ENCODE measurements around the gene TTLL7. TPM values are rescaled to one million over a fixed set of nuclear protein-coding genes. Genes with fewer than 3 reads are reported as not detected.

The TTLL7 gene
- total and polyA plus RNA-seq, 5 donors, result 7.4 to 27.9 (median 23.8) TPM

DNA sequence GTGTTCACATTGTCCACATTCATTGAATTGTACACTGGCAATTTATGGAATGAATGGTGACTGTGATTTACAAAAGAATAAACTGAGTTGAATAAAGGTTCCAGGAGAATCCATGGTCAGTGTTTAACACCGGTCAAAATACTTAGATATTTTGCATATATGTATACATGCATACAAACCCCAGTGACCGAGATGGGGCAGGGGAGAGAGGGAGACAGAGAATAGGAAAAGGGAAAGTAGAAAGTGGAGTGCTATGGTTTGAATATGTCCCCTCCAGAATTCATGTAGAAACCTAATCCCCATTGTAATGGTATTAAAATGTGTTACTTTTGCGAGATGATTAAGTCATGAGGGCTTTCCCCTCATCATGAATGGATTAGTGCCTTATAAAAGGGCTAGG is 154.4 kb downstream of the TTLL7 start:
- WGBS, result 92% methylated on average over 3 of the region's 3 CpGs
- ATAC-seq (no peak), DNase-seq (no peak)
- no peak overlapping the region for H3K27ac ChIP-seq (ENCODE audit: low read length)
- H3K9me3 ChIP-seq (ENCODE audit: control insufficient read depth, low read length), result no peaks in the 10 kb centered on the region
- intact Hi-C loops (cut with DNase I), result loop anchor here in 1 of 4 donors (10.0 kb wide), 1 partner anchor 200 kb away; no protein-coding TSS in a partner anchor
- no peaks in the 10 kb centered on the region for H3K4me1 ChIP-seq (ENCODE audit: control insufficient read depth, insufficient read depth, low read length)
- no peaks in the 10 kb centered on the region for H3K27me3 ChIP-seq (ENCODE audit: control insufficient read depth, insufficient read depth)
- no peak overlapping the region for H3K4me3 ChIP-seq (ENCODE audit: low read length)

DNA sequence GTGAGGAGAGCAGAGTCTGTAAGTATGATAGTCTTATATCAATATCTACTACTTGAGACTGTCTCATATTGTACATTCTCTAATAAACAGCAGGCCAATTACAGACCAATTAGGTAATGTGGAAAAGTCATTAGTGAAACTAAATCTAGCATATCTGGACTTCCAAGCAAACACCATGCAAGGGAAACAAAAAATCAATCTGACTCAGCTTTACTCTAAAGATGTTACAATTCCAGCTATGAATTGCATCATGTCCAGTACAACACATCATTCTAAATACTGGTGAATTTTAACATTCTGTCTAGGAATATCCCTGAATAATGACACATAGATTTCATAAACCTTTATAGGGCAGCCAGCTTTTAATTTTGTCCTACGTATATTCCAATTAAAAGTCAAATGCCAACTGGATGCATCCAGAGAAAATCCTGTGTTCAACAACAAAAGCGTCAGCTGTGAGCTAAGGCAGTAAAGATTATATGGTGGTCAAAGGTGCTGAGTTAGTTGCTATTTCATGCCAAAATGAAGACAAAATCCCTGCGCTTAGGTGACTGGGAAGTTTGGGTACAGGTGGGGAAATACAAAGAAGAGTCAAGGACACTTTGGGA is 159.3 kb downstream of the TTLL7 start:
- no peaks in the 10 kb centered on the region for H3K27me3 ChIP-seq (ENCODE audit: control insufficient read depth, insufficient read depth)
- no peaks in the 10 kb centered on the region for H3K4me1 ChIP-seq (ENCODE audit: control insufficient read depth, insufficient read depth, low read length)
- no peaks in the 10 kb centered on the region for H3K9me3 ChIP-seq (ENCODE audit: control insufficient read depth, low read length)
- DNase-seq, result no peak
- intact Hi-C loops (cut with DNase I), result loop anchor here in 1 of 4 donors (10.0 kb wide), 1 partner anchor 195 kb away; no protein-coding TSS in a partner anchor
- H3K27ac ChIP-seq (ENCODE audit: low read length), result no peak overlapping the region
- WGBS, result 95% methylated on average over 3 of the region's 3 CpGs
- no peak for ATAC-seq
- H3K4me3 ChIP-seq (ENCODE audit: low read length), result no peak overlapping the region

DNA sequence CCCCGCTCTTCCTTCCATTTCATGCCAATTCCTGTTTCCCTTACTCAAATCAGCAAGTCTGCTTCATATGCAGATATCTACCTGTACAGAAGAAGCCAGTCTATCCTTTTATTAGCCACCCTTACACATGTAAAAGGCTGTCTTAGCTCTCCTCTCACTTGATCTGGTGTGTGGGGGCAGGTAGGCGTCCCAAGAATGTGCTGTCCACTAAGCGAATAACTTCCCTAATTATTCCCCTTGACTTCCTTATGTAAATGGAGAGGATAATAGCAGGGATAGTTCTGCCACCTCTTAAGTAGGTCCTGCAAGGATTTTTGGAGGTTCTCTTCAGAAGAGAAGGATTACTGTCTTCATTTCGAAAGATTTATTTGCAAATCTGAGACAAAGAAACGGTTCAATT is 160.4 kb downstream of the TTLL7 start:
- intact Hi-C loops (cut with DNase I), result no loop called here
- no peaks in the 10 kb centered on the region for H3K4me1 ChIP-seq (ENCODE audit: control insufficient read depth, insufficient read depth, low read length)
- H3K9me3 ChIP-seq (ENCODE audit: control insufficient read depth, low read length), result no peaks in the 10 kb centered on the region
- no peak overlapping the region for H3K27ac ChIP-seq (ENCODE audit: low read length)
- DNase-seq (no peak), ATAC-seq (no peak)
- H3K27me3 ChIP-seq (ENCODE audit: control insufficient read depth, insufficient read depth), result no peaks in the 10 kb centered on the region
- no peak overlapping the region for H3K4me3 ChIP-seq (ENCODE audit: low read length)
- WGBS, result 91% methylated on average over 5 of the region's 5 CpGs

DNA sequence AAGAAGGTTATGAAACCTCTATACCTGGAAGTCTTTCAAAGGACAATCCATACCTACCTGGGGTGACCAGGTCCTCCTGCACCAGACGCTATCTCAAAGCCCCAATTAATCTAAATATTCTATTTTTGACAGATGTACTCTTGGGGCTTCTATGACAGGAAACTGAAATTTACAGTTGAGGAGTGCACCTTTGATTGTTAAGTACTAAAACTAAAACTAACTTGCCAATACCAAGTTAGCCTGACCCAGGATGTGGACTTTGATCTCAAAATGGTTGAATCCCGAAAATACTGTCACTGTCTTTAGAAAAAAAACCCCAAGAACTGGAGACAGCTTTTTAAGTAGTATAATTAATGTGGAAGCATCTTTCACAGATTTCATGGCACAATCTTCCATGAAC is 162.4 kb downstream of the TTLL7 start:
- H3K9me3 ChIP-seq (ENCODE audit: control insufficient read depth, low read length), result no peaks in the 10 kb centered on the region
- no peak for ATAC-seq
- H3K27me3 ChIP-seq (ENCODE audit: control insufficient read depth, insufficient read depth), result no peaks in the 10 kb centered on the region
- intact Hi-C loops (cut with DNase I), result no loop called here
- DNase-seq, result no peak
- 82% methylated on average over 2 of the region's 2 CpGs for WGBS
- H3K27ac ChIP-seq (ENCODE audit: low read length), result no peak overlapping the region
- H3K4me3 ChIP-seq (ENCODE audit: low read length), result no peak overlapping the region
- no peaks in the 10 kb centered on the region for H3K4me1 ChIP-seq (ENCODE audit: control insufficient read depth, insufficient read depth, low read length)

DNA sequence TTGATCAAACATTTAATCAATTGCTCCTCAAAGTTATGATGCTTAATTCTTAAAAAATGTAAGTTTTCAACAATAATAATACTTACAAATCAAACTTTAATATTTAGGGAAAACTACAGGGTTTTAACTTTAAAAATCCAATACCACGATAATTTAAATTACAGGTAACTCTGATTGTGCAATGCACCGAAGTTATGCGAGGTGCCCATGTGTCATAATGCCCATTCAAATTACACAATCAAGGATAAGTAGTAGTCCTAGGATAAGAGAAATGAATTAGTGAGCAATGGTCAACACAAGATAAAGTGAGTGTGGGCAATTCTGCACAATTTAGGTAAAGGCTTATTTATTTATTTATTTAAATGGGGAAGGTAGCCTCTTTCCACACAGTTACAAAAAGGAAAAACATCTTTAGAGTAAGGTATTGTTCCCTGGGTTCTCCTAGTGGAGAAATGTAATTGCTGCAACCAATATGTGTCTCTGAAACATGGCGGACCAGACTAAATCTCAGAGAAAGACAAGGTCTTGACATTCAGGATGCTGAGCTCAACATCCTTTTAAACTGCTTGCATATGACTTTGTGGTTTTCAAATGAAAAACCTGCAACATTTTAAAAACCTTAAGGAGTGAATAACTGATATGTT is 164.2 kb downstream of the TTLL7 start:
- no peaks in the 10 kb centered on the region for H3K27me3 ChIP-seq (ENCODE audit: control insufficient read depth, insufficient read depth)

DNA sequence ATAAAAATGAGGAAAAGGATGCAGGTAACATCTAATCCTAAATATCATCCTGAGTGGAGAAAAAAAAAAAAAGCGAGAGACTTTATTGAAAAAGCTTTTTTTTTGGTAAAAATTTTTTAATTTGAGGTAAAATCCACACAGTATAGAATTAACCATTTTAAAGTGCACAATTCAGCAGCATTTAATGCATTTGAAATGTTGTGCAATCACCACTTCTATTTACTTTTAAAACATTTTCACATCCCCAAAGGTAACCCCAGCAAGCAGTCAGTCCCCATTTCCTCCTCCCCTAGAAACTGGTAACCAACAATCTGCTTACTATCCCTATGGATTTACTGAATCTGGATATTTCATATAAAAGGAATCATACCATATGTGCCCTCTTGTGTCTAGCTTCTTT is 166.7 kb downstream of the TTLL7 start:
- intact Hi-C loops (cut with DNase I), result no loop called here
- H3K4me1 ChIP-seq (ENCODE audit: control insufficient read depth, insufficient read depth, low read length), result peaks cover 4% of the 10 kb centered on the region
- no peak overlapping the region for H3K27ac ChIP-seq (ENCODE audit: low read length)
- DNase-seq, result no peak
- H3K9me3 ChIP-seq (ENCODE audit: control insufficient read depth, low read length), result no peaks in the 10 kb centered on the region
- no peak for ATAC-seq
- no peaks in the 10 kb centered on the region for H3K27me3 ChIP-seq (ENCODE audit: control insufficient read depth, insufficient read depth)
- 100% methylated on average over 1 of the region's 1 CpG for WGBS
- H3K4me3 ChIP-seq (ENCODE audit: low read length), result no peak overlapping the region

More for the DNA sequence above, 164.2 kb downstream of the TTLL7 start:
- intact Hi-C loops (cut with DNase I), result no loop called here
- ATAC-seq, result no peak
- Histone ChIP-seq H3K9me3 (ENCODE audit: control insufficient read depth, low read length) (no peaks in the 10 kb centered on the region), H3K4me3 (ENCODE audit: low read length) (no peak overlapping the region), H3K27ac (ENCODE audit: low read length) (no peak overlapping the region), H3K4me1 (ENCODE audit: control insufficient read depth, insufficient read depth, low read length) (no peaks in the 10 kb centered on the region)
- DNase-seq, result no peak
- WGBS, result 96% methylated on average over 4 of the region's 4 CpGs

DNA sequence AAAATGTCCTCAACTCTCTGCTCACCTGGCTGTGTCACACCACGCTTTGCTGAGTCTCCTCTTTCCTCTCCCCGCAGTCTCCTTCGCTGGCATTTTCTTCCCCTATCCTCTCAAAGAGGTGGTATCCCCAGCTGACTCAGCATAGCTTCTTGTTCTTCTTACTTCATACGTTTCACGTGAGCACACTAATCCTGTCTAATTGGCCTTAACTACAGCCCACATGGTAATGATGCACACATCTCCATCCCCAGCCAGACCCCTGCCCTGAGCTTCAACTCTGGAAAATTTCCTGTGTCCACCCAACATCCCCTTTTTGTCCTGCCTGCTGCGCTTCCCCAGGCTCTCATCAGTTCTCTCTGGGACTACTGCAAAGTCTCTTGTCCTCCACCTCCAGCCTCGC is 169.8 kb downstream of the TTLL7 start:
- intact Hi-C loops (cut with DNase I), result no loop called here
- ATAC-seq, result no peak
- Histone ChIP-seq H3K9me3 (ENCODE audit: control insufficient read depth, low read length) (no peaks in the 10 kb centered on the region), H3K27me3 (ENCODE audit: control insufficient read depth, insufficient read depth) (no peaks in the 10 kb centered on the region), H3K27ac (ENCODE audit: low read length) (no peak overlapping the region), H3K4me1 (ENCODE audit: control insufficient read depth, insufficient read depth, low read length) (peaks cover 4% of the 10 kb centered on the region), H3K4me3 (ENCODE audit: low read length) (no peak overlapping the region)
- WGBS, result 74% methylated on average over 7 of the region's 7 CpGs
- DNase-seq, result no peak

DNA sequence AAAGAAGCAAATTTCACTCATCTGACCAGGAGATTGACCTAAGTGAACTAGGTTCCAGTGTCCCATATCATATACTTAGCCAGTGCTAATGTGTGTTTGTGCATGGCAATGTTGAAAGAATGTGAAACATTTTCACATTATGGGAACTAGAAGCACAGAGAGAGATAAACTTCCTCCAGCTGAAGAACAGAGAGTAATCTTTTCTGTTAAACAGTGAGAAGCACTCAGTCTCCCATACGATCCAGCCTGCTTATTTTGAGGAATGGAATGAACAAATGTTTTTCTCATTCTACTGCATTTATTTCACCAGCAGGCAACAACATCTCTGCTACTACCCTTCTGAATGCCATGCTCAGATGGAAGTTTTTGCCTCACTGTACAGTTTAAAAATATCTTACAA is 170.5 kb downstream of the TTLL7 start:
- 40% methylated on average over 1 of the region's 1 CpG for WGBS
- ATAC-seq (no peak), DNase-seq (no peak)
- H3K4me3 ChIP-seq (ENCODE audit: low read length), result no peak overlapping the region
- intact Hi-C loops (cut with DNase I), result no loop called here
- H3K9me3 ChIP-seq (ENCODE audit: control insufficient read depth, low read length), result no peaks in the 10 kb centered on the region
- peaks cover 4% of the 10 kb centered on the region for H3K4me1 ChIP-seq (ENCODE audit: control insufficient read depth, insufficient read depth, low read length)
- H3K27ac ChIP-seq (ENCODE audit: low read length), result no peak overlapping the region
- no peaks in the 10 kb centered on the region for H3K27me3 ChIP-seq (ENCODE audit: control insufficient read depth, insufficient read depth)

DNA sequence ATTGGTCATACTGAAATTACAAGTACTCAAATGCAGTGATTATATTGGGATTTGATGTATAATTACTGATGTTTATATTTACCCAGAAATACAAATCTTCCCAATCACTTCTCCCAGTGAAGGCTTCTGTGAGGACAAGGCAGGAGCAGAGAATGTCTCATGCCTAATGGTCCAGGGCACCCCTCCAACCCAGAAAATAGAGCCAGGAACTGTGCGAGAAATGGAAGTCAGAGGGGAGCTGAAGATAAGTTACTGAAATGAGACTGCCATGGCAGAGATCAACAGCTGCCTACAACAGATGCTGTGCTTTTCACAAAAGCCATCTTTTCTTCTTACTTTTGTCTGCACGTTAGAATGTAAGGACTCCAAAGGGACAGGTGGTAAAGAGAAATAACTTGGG is 171.2 kb downstream of the TTLL7 start:
- DNase-seq (peak; percentile 41 to 82 (median 53)), ATAC-seq (peak; percentile 44 to 84)
- 62% methylated on average over 2 of the region's 2 CpGs for WGBS

DNA sequence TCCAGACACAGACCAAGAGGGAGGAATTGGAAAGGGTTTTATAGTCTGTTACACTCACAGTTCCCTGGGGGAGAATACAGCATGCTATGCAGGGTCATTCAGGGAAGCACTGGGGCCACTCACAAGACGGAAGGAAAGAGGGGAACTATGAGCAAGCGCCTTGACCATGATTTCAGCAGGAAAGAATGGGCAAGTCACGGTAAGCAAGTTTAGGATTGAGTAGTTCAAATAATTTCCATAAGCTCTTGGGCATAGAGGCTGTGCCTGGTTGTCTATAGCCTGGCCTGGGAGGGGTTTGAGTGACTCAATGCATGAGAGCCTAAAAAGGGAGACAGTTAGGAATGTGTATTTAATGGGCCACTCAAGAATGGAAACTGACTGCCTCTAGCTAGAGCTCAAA is 176.7 kb downstream of the TTLL7 start:
- Histone ChIP-seq H3K4me1 (ENCODE audit: control insufficient read depth, insufficient read depth, low read length) (no peaks in the 10 kb centered on the region), H3K27ac (ENCODE audit: low read length) (no peak overlapping the region), H3K27me3 (ENCODE audit: control insufficient read depth, insufficient read depth) (no peaks in the 10 kb centered on the region), H3K9me3 (ENCODE audit: control insufficient read depth, low read length) (no peaks in the 10 kb centered on the region), H3K4me3 (ENCODE audit: low read length) (no peak overlapping the region)
- 96% methylated on average over 3 of the region's 3 CpGs for WGBS
- DNase-seq, result no peak
- intact Hi-C loops (cut with DNase I), result no loop called here
- no peak for ATAC-seq

More for the DNA sequence above, 171.2 kb downstream of the TTLL7 start:
- H3K9me3 ChIP-seq (ENCODE audit: control insufficient read depth, low read length), result no peaks in the 10 kb centered on the region
- no peak overlapping the region for H3K27ac ChIP-seq (ENCODE audit: low read length)
- no peaks in the 10 kb centered on the region for H3K27me3 ChIP-seq (ENCODE audit: control insufficient read depth, insufficient read depth)
- intact Hi-C loops (cut with DNase I), result no loop called here
- H3K4me3 ChIP-seq (ENCODE audit: low read length), result no peak overlapping the region
- peaks cover 4% of the 10 kb centered on the region for H3K4me1 ChIP-seq (ENCODE audit: control insufficient read depth, insufficient read depth, low read length)

DNA sequence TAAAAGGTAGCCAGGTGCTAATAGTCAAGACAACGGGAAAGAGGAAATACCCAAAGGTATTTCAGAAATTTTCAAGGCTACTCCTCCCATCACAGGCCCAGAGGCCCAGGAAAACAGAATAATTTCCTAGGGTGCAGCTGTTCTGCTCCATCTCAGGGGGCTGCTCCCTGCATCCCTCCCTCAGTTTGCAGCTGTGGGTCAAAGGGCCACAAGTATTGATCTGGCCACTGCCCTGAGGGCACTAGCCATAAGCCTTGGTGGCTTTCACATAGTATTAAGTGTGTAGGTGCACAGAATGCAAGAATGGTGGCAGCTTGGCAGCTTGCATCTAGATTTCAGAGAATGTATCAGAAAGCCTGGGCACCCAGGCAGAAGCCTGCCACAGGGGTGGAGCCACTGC is 179.5 kb downstream of the TTLL7 start:
- intact Hi-C loops (cut with DNase I), result no loop called here
- Histone ChIP-seq H3K27me3 (ENCODE audit: control insufficient read depth, insufficient read depth) (no peaks in the 10 kb centered on the region), H3K9me3 (ENCODE audit: control insufficient read depth, low read length) (no peaks in the 10 kb centered on the region), H3K27ac (ENCODE audit: low read length) (no peak overlapping the region), H3K4me3 (ENCODE audit: low read length) (no peak overlapping the region), H3K4me1 (ENCODE audit: control insufficient read depth, insufficient read depth, low read length) (peaks cover 4% of the 10 kb centered on the region)
- WGBS, result 88% methylated on average over 1 of the region's 1 CpG
- no peak for DNase-seq
- no peak for ATAC-seq
